ENCODE measurements around the gene LTO1.

DNA sequence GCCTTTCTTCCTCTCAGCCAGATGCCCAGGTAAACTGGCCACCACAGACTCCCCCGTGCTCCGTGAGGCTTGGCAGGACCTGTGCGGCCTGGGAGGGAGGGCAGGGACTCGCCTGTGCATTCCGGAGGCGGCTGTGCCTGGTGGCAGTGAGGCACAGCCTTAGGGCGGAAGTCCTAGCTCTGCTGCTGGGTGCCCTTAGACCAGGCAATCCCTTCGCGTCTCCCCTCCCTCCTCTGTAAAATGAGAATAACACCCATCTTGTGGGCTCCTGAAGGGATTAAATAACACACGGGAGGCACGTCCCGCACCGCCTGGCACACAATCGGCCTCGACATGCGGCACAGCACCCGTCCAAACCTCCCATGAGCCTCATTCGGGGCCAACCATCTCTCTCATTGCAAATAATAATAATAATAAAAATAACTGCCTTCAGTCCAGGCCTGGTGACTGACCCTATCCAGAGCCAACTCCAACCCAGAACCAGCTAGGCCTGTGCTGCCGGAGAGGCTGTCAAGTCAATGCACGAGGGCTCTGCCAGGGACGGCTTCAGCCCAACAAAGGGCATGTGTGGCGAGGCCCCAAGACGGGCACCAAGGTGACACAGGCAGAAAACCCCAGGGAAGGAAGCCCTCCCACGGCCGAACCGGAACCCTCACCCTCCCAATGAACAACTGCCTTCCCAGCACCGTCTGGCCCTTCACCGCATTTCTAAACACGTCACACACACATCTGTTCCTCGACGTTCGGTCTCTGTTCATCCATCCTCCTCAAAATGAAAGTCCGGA is 8.2 kb downstream of the LTO1 start:
- TF ChIP-seq, protein P1, sequence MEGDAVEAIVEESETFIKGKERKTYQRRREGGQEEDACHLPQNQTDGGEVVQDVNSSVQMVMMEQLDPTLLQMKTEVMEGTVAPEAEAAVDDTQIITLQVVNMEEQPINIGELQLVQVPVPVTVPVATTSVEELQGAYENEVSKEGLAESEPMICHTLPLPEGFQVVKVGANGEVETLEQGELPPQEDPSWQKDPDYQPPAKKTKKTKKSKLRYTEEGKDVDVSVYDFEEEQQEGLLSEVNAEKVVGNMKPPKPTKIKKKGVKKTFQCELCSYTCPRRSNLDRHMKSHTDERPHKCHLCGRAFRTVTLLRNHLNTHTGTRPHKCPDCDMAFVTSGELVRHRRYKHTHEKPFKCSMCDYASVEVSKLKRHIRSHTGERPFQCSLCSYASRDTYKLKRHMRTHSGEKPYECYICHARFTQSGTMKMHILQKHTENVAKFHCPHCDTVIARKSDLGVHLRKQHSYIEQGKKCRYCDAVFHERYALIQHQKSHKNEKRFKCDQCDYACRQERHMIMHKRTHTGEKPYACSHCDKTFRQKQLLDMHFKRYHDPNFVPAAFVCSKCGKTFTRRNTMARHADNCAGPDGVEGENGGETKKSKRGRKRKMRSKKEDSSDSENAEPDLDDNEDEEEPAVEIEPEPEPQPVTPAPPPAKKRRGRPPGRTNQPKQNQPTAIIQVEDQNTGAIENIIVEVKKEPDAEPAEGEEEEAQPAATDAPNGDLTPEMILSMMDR (IDR thresholded peaks at IDR 0.05) = no peak
- TF ChIP-seq POLR2AphosphoS5 (IDR thresholded peaks at IDR 0.05) (no peak), EP300 (IDR thresholded peaks at IDR 0.05; ENCODE audit: low read depth) (no peak)

All from transverse colon (tissue), 4 donors.